Upper lobe of left lung (tissue), 6 donors: ENCODE measurements around the gene LAMTOR4. TPM values are rescaled to one million over a fixed set of nuclear protein-coding genes. Genes with fewer than 3 reads are reported as not detected.
"Not testable (repeated sequence)": the region's sequence is repeated elsewhere in the genome, so short reads cannot be mapped to it uniquely, and the experiment has no call there.

Experiments
- ATAC-seq, 2 donors: fragments of 200-7000 bp; cut with Tn5 transposase; one replicate each; pipeline ENCODE4 v1.9.1; 2022; ENCODE audit warnings: mild to moderate bottlenecking in 2 of 2, moderate library complexity in 2 of 2; ENCODE audit not compliant: low FRiP score in 2 of 2
- DNase-seq, 2 donors: peaks; one replicate each; pipeline ENCODE4 v3.0.0-alpha.2; 2019 to 2020
- H3K27ac ChIP-seq, 4 donors: fragments of 200-600 bp; sonication (generic); one replicate each; pipeline ENCODE4 v1.5.1; 2016 to 2019
- H3K27me3 ChIP-seq, 4 donors: fragments of 200-600 bp; sonication (generic); one replicate each; pipeline ENCODE4 v1.5.1; 2017 to 2019
- H3K36me3 ChIP-seq, 4 donors: fragments of 200-600 bp; sonication (generic); one replicate each; pipeline ENCODE4 v1.5.1; 2016 to 2019
- H3K4me1 ChIP-seq, 4 donors: fragments of 200-600 bp; sonication (generic); one replicate each; pipeline ENCODE4 v1.5.1; 2018 to 2019
- H3K4me3 ChIP-seq, 4 donors: fragments of 200-600 bp; sonication (generic); one replicate each; pipeline ENCODE4 v1.5.1; 2017 to 2019; ENCODE audit warnings: mild to moderate bottlenecking in 2 of 4, moderate library complexity in 1 of 4
- H3K9me3 ChIP-seq, 4 donors: fragments of 200-600 bp; sonication (generic); one replicate each; pipeline ENCODE4 v1.5.1; 2018 to 2019
- EP300 ChIP-seq, 4 donors: sonication (generic); formaldehyde crosslinking; IDR thresholded peaks; one replicate each; pipeline ENCODE4 v1.5.1; 2017; ENCODE audit warnings: antibody characterized with exemption in 4 of 4, control low read depth in 2 of 4
- POLR2A ChIP-seq, 4 donors: fragments of 450-650 bp; IDR thresholded peaks; one replicate each; pipeline ENCODE4 v1.5.1; 2016 to 2017; ENCODE audit warnings: antibody characterized with exemption in 4 of 4, mild to moderate bottlenecking in 2 of 4
- POLR2AphosphoS5 ChIP-seq, 2 donors: sonication (generic); formaldehyde crosslinking; IDR thresholded peaks; one replicate each; pipeline ENCODE4 v1.5.1; 2017; ENCODE audit warnings: antibody characterized with exemption in 2 of 2
- WGBS, 2 donors: methylation state at CpG; one replicate each; pipeline ENCODE4 v1.1.5; 2017 to 2018; 5-methylcytosine and 5-hydroxymethylcytosine counted together
- total RNA-seq, 6 donors: library from RNA; depleted of rRNA in 4 of 6; stranded (reverse); fragments of >200 nt in 4 of 6; gene quantifications; one replicate each; pipeline versions ENCODE4 v1.1.0 to v1.2.1, GENCODE V29; 2016 to 2021
- TF ChIP-seq, protein P1 (sequence below), 6 experiments: fragments of 450-650 bp in 4 of 6; fragments of 200-600 bp in 2 of 6; sonication (generic) in 2 of 6; IDR thresholded peaks; one replicate each; pipeline ENCODE4 v1.5.1; 2016 to 2019; ENCODE audit warnings: antibody characterized with exemption in 6 of 6
- donor health status: DM: no; HTN: no; CAD: no; lungs with moderate emphysema.
- donor health status: DM: no; HTN: yes; CAD: no; lungs with severe emphysema.

Gene LAMTOR4
- total RNA-seq, 6 donors from 2014 or later, result 111 to 223 (median 148) TPM

DNA sequence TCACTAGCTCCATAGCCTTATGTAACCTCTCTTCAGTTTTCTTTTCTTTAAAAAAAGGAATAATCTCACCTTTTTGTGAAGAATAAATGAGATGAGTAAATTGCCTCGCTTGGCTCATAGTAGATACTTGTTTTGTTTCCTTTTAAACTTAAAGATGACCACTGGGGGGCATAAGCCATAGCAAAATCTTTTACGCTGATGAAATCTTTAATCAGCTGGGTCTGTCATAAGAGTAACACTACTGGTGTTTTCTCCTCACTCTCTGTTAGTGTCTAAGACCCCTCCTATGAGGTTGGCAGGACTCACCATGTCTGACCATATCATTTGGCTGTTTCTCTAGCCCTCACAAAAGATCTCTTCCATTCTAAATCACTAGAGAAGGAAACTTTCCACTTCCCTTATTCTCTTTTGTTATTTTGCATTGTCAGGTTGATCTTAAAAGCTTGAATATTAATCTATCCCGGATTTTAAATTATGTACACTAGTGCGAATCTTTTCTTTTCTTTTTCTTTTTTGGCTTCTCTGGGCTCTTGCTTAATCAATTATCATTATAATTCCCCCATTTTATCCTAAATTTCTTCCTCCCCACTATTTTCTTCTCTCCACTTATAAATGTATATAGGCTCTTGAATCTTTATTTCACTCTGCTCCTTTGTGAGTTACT lies 41.5 kb downstream of the LAMTOR4 start:
- Histone ChIP-seq H3K9me3 (no peaks in the 10 kb centered on the region), H3K36me3 (no peaks in the 10 kb centered on the region), H3K27me3 (no peaks in the 10 kb centered on the region), H3K4me3 (no peak overlapping the region), H3K27ac (no peak overlapping the region), H3K4me1 (no peaks in the 10 kb centered on the region)
- DNase-seq, result no peak
- TF ChIP-seq POLR2AphosphoS5 (IDR thresholded peaks at IDR 0.05) (no peak), EP300 (IDR thresholded peaks at IDR 0.05) (no peak), POLR2A (IDR thresholded peaks at IDR 0.05) (no peak)
- TF ChIP-seq, protein P1, sequence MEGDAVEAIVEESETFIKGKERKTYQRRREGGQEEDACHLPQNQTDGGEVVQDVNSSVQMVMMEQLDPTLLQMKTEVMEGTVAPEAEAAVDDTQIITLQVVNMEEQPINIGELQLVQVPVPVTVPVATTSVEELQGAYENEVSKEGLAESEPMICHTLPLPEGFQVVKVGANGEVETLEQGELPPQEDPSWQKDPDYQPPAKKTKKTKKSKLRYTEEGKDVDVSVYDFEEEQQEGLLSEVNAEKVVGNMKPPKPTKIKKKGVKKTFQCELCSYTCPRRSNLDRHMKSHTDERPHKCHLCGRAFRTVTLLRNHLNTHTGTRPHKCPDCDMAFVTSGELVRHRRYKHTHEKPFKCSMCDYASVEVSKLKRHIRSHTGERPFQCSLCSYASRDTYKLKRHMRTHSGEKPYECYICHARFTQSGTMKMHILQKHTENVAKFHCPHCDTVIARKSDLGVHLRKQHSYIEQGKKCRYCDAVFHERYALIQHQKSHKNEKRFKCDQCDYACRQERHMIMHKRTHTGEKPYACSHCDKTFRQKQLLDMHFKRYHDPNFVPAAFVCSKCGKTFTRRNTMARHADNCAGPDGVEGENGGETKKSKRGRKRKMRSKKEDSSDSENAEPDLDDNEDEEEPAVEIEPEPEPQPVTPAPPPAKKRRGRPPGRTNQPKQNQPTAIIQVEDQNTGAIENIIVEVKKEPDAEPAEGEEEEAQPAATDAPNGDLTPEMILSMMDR (IDR thresholded peaks at IDR 0.05), result peak in 2 of 6 experiments; percentile 26 to 28
- 63 to 70% methylated on average over 4 of the region's 4 CpGs for WGBS, 2 donors
- ATAC-seq, result peak in 1 of 2 donors; percentile 68

DNA sequence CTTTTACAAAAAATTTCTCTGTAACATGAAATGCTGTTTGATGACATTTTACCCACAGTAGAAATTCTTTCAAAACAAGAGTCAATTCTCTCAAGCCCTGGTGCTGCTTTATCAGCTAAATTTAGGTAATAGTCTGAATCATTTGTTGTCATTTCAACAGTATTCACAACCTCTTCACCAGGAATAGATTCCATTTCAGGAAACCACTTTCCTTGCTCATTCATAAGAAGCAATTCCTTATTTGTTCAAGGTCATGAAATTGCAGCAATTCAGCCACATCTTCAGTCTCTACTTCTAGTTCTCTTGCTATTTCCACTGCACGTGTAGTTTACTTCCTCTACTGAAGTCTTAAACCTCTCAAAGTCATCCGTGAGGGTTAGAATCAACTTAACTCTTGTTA lies 43.1 kb downstream of the LAMTOR4 start:
- WGBS, 2 donors, result 19 to 40% methylated on average over 2 of the region's 2 CpGs
- DNase-seq (no peak), ATAC-seq (no peak)
- no peak overlapping the region for H3K4me3 ChIP-seq
- no peak overlapping the region for H3K27ac ChIP-seq
- TF ChIP-seq POLR2AphosphoS5 (IDR thresholded peaks at IDR 0.05) (no peak), POLR2A (IDR thresholded peaks at IDR 0.05) (no peak), EP300 (IDR thresholded peaks at IDR 0.05) (no peak)
- TF ChIP-seq, protein P1 (IDR thresholded peaks at IDR 0.05), result no peak
- no peaks in the 10 kb centered on the region for H3K4me1 ChIP-seq
- H3K27me3 ChIP-seq, result no peaks in the 10 kb centered on the region
- no peaks in the 10 kb centered on the region for H3K9me3 ChIP-seq
- no peaks in the 10 kb centered on the region for H3K36me3 ChIP-seq

DNA sequence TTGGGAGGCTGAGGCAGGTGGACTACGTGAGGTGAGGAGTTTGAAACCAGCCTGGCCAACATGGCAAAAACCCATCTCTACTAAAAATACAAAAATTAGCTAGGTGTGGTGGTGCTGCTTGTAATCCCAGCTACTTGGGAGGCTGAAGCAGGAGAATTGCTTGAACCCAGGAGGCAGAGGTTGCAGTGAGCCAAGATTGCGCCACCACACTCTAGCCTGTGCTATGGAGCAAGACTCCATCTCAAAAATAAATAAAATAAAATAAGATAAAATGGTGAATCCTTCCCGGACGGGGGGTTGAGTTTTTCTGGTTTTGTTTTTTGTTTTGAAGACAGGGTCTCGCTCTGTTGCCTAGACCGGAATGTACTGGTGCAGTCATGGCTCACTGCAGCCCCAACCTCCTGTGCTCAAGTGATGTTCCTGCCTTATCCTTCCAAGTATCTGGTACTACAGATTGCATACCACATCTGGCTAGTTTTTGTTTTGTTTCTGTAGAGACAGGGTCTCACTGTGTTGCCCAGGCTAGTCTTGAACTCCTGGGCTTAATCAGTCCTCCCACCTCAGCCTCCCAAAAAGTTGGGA lies 43.7 kb downstream of the LAMTOR4 start:
- H3K36me3 ChIP-seq, H3K4me3 ChIP-seq, H3K9me3 ChIP-seq, H3K27ac ChIP-seq, H3K4me1 ChIP-seq, DNase-seq, H3K27me3 ChIP-seq, ATAC-seq: not testable (repeated sequence)
- 94 to 96% methylated on average over 6 of the region's 6 CpGs for WGBS, 2 donors

DNA sequence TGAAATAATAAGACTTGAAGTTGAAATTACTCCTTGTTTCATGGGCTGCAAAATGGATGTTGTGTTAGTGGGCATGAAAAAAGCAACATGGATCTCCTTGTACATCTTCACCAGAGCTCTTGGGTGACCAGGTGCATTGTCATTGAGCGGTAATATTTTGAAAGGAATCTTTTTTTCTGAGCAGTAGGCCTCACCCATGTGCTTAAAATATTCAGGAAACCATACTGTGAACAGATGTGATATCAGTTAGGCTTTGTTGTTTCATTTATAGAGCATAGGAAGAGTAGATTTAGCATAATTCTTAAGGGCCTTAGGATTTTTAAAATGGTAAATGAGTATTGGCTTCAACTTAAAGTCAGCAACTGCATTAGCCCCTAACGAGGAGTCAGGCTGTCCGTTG lies 44.3 kb downstream of the LAMTOR4 start:
- no peak for DNase-seq
- TF ChIP-seq, protein P1 (IDR thresholded peaks at IDR 0.05), result no peak
- TF ChIP-seq POLR2AphosphoS5 (IDR thresholded peaks at IDR 0.05), result no peak
- no peak for TF ChIP-seq POLR2A (IDR thresholded peaks at IDR 0.05)
- no peak for TF ChIP-seq EP300 (IDR thresholded peaks at IDR 0.05)
- no peaks in the 10 kb centered on the region for H3K4me1 ChIP-seq
- H3K27me3 ChIP-seq, result no peaks in the 10 kb centered on the region
- H3K4me3 ChIP-seq, result no peak overlapping the region
- H3K36me3 ChIP-seq, result no peaks in the 10 kb centered on the region
- 73 to 74% methylated on average over 3 of the region's 3 CpGs for WGBS, 2 donors
- no peaks in the 10 kb centered on the region for H3K9me3 ChIP-seq
- no peak overlapping the region for H3K27ac ChIP-seq
- ATAC-seq, result no peak

DNA sequence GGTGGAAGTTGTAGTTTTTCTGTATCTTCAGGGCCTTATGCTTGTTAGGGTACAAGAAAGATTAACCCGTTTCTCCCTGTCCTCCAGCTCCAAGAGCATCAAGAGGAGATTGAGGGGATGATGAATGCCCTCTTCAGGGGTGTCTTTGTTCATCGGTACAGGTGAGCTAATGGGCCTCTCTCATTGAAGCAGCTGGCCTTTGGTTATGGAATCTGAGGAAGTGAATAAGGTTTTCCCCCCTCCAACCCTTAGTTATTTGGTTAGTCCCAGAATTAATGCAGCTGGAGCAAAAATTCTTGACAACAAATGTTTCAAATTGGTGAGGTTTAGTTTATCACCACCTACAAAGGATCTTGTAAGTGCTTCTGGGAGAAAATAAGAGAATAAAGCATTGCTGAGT lies 46.5 kb downstream of the LAMTOR4 start:
- Histone ChIP-seq H3K9me3 (no peaks in the 10 kb centered on the region), H3K36me3 (no peaks in the 10 kb centered on the region)
- 66 to 72% methylated on average over 2 of the region's 2 CpGs for WGBS, 2 donors

DNA sequence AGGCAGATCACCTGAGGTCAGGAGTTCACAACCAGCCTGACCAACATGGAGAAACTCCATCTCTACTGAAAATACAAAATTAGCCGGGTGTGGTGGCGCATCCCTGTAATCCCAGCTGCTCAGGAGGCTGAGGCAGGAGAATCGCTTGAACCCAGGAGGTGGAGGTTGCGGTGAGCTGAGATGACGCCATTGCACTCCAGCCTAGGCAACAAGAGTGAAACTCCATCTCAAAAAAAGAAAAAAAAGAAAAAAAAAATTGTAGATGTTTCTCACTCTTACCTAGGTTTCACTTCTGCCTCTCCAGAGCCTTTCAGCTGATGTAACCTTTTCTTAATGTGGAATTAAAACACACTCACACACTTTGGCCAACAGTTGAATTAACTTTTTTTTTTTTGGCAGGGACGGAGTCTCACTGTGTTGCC lies 47.2 kb downstream of the LAMTOR4 start:
- not testable (repeated sequence) for DNase-seq
- 94 to 96% methylated on average over 6 of the region's 6 CpGs for WGBS, 2 donors

More for the DNA sequence above, 46.5 kb downstream of the LAMTOR4 start:
- H3K4me1 ChIP-seq, result no peaks in the 10 kb centered on the region
- no peak for ATAC-seq
- H3K4me3 ChIP-seq, result no peak overlapping the region
- no peak overlapping the region for H3K27ac ChIP-seq
- no peaks in the 10 kb centered on the region for H3K27me3 ChIP-seq
- DNase-seq, result no peak
- TF ChIP-seq EP300 (IDR thresholded peaks at IDR 0.05), result no peak

More for the DNA sequence above, 47.2 kb downstream of the LAMTOR4 start:
- H3K9me3 ChIP-seq, H3K4me3 ChIP-seq, H3K27me3 ChIP-seq, H3K27ac ChIP-seq, ATAC-seq, H3K36me3 ChIP-seq, H3K4me1 ChIP-seq: not testable (repeated sequence)
